GM10248 (cell line): Measurements from ENCODE around the gene SERPINB8.
A peak's percentile ranks its signal among the peaks of the same experiment; 100 is the strongest.
"Not testable (repeated sequence)": the region's sequence is repeated elsewhere in the genome, so short reads cannot be mapped to it uniquely, and the experiment has no call there.

Experiments
- CTCF ChIA-PET: fragments of 300-600 bp; sonication (Branson Sonifier 250); formaldehyde crosslinking; extraction: SDS; loops from one replicate; lab custom pipeline; 2021; ENCODE audit warnings: antibody characterized with exemption; lab: Yijun Ruan, JAX
- POLR2A ChIA-PET: fragments of 350-650 bp; sonication (Branson Sonifier 250); formaldehyde crosslinking; extraction: SDS; loops from one replicate; lab custom pipeline; 2020; ENCODE audit warnings: antibody characterized with exemption; lab: Yijun Ruan, JAX
- DNase-seq: peaks from one replicate; pipeline ENCODE4 v3.0.0; 2012; ENCODE audit errors: extremely low spot score
- TF ChIP-seq, protein P1 (sequence below): IDR thresholded peaks from 2 replicates; pipeline ENCODE4 v1.5.1; 2012; ENCODE audit warnings: mild to moderate bottlenecking, low read depth; ENCODE audit errors: extremely low read depth, missing control alignments, control extremely low read depth

The SERPINB8 gene, protein sequence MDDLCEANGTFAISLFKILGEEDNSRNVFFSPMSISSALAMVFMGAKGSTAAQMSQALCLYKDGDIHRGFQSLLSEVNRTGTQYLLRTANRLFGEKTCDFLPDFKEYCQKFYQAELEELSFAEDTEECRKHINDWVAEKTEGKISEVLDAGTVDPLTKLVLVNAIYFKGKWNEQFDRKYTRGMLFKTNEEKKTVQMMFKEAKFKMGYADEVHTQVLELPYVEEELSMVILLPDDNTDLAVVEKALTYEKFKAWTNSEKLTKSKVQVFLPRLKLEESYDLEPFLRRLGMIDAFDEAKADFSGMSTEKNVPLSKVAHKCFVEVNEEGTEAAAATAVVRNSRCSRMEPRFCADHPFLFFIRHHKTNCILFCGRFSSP

GRCh38 chr18:63969942-63970808, at the start of gene SERPINB8:
Gene SERPINB8 (plus strand): TSS chr18:63970081. CDS start chr18:63978309, 8,228 bp downstream.
- ChIA-PET POLR2A (interaction anchor here (0.6 to 1.1 kb wide), 5 partner anchors 10 to 33 kb away, joined by 3 to 5 read pairs (median 3); partner anchors contain the start of gene HMSD), CTCF (interaction anchor here (0.7 to 1.1 kb wide), 4 partner anchors 12 to 34 kb away, joined by 3 to 6 read pairs (median 3); no protein-coding TSS in a partner anchor)
- TF ChIP-seq, protein P1, sequence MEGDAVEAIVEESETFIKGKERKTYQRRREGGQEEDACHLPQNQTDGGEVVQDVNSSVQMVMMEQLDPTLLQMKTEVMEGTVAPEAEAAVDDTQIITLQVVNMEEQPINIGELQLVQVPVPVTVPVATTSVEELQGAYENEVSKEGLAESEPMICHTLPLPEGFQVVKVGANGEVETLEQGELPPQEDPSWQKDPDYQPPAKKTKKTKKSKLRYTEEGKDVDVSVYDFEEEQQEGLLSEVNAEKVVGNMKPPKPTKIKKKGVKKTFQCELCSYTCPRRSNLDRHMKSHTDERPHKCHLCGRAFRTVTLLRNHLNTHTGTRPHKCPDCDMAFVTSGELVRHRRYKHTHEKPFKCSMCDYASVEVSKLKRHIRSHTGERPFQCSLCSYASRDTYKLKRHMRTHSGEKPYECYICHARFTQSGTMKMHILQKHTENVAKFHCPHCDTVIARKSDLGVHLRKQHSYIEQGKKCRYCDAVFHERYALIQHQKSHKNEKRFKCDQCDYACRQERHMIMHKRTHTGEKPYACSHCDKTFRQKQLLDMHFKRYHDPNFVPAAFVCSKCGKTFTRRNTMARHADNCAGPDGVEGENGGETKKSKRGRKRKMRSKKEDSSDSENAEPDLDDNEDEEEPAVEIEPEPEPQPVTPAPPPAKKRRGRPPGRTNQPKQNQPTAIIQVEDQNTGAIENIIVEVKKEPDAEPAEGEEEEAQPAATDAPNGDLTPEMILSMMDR = no peak
- DNase-seq = peak; percentile 83

DNA sequence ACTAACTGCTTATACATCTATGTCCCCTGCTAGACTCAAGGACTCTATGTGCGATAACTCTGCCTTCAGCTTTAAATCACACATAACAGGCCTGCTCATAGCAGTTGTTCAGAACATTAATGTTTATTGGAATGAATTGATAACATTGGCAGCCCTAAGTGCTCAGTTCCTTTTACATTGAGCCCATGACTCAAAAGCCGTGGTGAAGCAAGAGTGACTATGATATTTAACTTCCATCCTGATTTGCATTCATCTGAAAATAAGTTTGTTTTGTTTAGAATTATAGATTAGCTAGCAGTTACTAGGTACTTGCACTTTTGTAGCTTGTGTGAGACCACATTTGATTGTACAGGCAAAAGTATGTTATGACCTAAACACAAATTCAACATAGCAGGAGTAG, 47.8 kb upstream of the SERPINB8 start:
- POLR2A ChIA-PET = interaction anchor here (0.8 kb wide), 1 partner anchor 14 kb away, joined by 3 read pairs; the partner anchor contains the start of gene SERPINB10
- DNase-seq = no peak
- TF ChIP-seq, protein P1 = no peak
- CTCF ChIA-PET = interaction anchor here (1.2 to 3.8 kb wide), 5 partner anchors 10 to 56 kb away, joined by 3 to 56 read pairs (median 5); no protein-coding TSS in a partner anchor

DNA sequence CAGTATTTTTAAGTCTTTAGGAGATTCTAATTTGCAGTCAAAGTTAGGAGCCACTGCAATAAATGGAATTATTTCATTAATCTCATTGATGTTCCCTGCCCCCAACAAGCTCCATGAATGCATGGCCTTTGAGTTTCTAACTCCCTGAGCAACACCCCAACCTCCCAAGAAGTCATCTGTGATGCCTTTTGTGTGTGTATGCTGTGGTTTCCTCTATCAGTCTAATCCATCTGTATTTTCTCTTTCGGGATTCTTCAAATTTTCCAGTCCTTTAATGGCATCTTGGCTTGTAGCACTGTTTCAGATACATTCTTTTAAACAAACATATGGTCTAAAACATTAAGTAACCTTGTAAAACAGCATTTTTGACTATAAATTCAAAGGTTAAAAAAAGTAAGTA, 45.3 kb upstream of the SERPINB8 start:
- no peak for DNase-seq
- ChIA-PET POLR2A (no interaction called here), CTCF (interaction anchor here (2.7 to 3.8 kb wide), 2 partner anchors 11 to 15 kb away, joined by 13 to 56 read pairs; no protein-coding TSS in a partner anchor)
- TF ChIP-seq, protein P1 = no peak

- POLR2A ChIA-PET = no interaction called here
- TF ChIP-seq, protein P1 = no peak
- no peak for DNase-seq
- CTCF ChIA-PET = interaction anchor here (0.7 to 1.3 kb wide), 2 partner anchors 8 to 30 kb away, joined by 3 to 9 read pairs; no protein-coding TSS in a partner anchor
Observed at GRCh38 chr18:63928331-63928730, 41.5 kb upstream of the SERPINB8 start.

- CTCF ChIA-PET, POLR2A ChIA-PET: not testable (repeated sequence)
Observed at GRCh38 chr18:63929369-63929768, 40.5 kb upstream of the SERPINB8 start.

DNA sequence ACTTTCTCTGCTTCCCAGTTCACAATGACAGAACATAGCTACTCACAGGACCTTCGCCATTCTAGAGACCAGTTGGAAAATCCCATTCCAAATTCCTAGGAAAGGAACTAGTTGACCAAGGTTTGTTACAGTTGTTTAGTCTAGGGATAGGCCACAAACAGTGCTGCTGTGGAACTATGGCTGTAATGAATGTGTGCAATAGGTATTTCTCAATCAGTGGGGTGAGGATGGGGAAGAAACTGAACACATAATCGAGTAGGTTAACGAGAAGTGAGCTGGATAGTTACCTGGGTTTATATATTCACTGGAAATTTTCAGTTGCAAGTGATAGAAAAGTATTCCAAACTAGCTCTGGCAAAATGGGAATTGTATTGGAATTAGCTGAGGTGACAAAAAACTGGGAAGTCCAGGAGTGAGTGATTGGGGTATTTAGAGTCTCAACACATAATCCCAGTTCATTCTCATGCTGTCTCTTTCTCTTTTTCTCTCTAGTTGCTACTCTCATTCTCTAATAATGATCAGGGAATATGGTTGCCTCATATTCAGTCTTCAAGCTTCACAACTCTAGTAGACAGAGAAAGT, 39.0 kb upstream of the SERPINB8 start:
- POLR2A ChIA-PET = no interaction called here
- CTCF ChIA-PET = interaction anchor here (1.1 to 1.4 kb wide), 4 partner anchors 23 to 412 kb away, joined by 3 to 4 read pairs (median 3); partner anchors contain the start of gene SERPINB10
- TF ChIP-seq, protein P1 = no peak
- DNase-seq = no peak

More at GRCh38 chr18:63929369-63929768, 40.5 kb upstream of the SERPINB8 start:
- not testable (repeated sequence) for DNase-seq
